ENCODE results near the gene SAMD9. TPM values are rescaled to one million over a fixed set of nuclear protein-coding genes. Genes with fewer than 3 reads are reported as not detected.
A peak's percentile ranks its signal among the peaks of the same experiment; 100 is the strongest.
"Not testable (repeated sequence)": the region's sequence is repeated elsewhere in the genome, so short reads cannot be mapped to it uniquely, and the experiment has no call there.

Gene SAMD9
- total RNA-seq, 1 experiment from 2014 or later, result 4.8 TPM

DNA sequence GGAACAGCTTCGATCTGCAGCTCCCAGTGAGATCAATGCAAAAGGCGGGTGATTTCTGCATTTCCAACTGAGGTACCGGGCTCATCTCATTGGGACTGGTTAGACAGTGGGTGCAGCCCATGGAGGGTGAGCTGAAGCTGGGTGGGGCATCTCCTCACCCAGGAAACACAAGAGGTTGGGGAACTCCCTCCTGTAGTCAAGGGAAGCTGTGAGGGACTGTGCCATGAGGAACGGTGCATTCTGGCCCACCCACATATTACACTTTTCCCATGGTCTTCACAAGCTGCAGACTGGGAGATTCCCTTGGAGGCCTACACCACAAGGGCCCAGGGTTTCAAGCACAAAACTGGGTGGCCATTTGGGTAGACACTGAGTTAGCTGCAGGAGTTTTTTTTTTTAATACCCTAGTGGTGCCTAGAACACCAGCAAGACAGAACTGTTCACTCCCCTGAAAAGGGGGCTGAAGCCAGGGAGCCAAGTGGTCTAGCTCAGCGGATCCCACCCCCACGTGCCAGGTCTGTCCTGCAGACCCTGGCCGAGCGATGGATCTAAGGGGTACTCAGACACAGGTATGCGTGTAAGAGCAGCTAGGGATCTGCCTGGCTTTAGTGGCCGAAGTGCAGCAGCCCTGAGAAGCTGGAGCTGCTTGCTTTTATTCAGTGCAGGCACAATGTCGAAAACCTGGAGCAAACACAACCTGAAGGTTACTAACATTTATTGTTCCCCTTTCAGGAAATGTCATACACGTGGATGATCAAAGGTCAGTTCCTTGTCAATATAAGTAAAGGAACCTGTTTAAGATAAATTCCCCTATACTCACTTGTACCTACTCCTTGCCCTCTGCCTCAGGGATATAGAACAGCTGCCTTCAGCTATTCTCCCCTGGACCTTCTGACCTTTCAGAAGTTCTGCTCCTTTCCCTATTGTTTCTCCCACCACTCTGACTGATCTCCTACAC is 3.1 kb upstream of the SAMD9 start:
- no peak for DNase-seq (ENCODE audit: extremely low read depth, low read depth)

DNA sequence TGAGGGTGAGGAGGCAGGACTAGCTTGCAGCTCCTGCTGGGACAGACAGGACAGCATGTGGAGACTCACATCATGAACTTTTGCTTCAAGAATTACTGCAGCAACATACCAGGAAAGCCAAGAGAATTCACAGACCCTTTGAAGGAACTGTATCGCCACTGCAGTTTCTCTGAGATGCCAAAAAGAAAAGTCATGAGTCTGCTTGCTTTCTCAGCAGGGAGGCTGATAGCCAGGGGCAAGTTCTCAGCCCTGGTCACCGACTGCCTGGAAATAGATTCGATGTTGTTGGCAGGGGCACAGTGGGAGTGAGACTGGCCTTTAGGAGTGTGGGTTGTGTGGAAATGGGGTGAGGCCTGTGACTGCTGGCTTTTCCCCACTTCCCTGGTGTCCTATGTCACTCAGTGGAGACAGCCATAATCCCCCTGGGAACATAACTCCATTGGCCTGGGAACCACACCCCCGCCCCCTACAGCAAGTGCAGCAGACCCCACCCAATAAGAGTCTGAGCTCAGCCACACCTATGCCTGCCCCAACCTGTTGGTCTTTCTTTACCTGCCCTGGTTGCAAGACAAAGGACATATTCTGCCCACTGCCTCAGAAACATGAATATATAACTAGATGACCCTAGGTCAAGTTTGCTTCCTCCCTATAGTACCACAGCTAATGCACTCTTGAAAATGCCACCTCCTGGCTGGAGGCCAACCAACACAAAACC is 1.6 kb upstream of the SAMD9 start:
- no peak for DNase-seq (ENCODE audit: extremely low read depth, low read depth)

DNA sequence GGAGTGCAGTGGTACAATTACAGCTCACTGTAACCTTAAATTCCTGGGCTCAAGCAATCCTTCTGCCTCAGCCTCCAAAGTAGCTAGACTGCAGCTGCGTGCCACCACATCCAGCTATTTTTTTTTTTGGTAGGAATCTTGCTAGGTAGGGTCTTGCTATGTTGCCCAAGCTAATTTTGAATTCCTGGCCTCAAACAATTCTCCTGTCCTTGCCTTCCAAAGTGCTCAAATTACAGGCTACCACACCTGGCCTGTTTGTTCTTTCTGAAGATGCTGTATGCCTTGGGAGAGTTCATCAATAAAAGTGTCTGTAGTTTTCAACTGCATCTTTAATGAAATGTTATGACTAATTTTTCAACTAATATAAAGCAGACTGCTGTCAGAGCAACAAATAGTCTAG is 452 bp downstream of the SAMD9 start:
- DNase-seq (ENCODE audit: extremely low read depth, low read depth), result no peak

DNA sequence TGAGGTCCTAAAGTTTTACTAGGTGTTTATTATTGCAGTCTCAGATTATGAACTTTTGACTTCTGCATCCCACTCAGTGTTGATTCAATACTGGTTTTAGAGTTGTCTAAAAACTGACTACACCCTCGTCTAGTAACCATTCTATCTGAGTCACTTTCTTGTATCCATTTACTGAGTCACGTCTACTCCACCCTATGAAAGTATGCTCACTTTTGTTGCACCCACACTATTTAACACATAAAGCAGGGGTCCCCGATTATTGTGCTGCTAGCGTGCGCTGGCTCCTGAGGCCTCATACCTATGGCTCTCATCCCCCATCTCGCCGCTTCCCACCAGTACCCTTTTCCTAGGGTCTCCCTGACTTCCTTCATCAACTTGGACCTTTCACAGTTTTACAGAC is 2.0 kb downstream of the SAMD9 start:
- DNase-seq (ENCODE audit: extremely low read depth, low read depth), result peak; percentile 6

DNA sequence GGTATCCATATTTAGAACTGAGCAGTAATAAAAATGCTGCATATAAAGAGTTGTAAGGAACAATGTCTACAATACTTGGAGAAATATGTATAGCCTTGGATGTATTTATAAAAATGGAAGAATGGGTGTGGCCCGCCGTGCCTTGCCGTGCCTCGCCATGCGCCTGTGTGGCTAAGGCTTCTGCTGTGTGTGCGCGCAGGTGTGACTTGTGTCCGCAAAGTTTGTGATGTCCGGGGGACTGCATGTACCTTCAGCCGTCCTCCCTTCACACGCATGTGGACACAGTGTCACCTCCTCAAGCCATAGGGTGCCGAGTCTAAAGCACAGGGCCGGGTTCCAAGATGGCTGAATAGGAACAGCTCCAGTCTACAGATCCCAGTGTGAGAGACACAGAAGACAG is 9.8 kb downstream of the SAMD9 start:
- DNase-seq (ENCODE audit: extremely low read depth, low read depth), result no peak

DNA sequence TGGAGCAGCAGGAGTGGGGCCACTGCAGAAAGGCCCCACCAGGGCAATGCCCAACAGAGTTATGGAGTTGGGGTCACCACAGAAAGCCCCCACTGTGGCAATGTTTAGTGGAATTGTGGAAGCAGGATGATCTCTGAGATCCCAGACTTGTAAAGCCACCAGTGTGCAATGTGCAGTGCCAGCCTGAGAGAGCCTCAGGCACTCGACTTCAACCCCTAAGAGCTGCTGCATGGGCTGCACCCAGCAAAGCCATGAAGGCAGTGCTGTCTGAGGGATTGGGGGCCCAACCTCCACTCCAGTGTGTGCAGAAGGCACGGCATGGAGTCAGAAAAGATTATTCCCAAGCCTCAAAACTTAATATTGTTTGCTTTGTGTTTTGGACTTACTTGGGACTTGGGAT is 20.4 kb downstream of the SAMD9 start:
- no peak for DNase-seq (ENCODE audit: extremely low read depth, low read depth)

DNA sequence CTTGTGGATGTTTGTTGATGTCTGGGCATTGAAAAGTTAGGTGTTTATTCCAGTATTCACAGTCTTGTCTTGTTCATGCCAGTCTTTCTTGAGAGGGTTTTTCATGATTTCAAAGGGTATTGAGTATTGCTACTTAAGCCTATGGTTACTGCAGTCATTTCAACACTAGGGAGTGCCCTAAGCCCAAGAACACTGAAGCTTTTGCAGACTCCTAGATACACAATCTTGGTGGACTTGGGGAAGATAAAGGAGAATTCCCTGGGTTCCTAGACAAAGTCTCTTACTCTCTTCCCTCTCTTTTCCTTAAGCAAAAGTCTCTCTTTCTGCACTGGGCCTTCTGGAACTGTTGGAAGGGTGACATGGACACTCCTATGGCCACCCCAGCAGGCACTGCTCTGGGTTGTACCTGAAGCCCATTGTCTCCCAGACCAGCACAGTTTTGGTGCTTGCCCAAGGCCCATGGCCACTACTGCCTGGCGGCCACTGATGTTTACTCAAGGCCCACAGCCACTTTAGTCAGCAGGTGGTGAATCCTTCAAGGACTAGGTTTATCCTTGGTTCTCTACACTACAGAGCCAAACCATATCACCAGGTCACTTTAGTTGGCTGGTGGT is 24.9 kb downstream of the SAMD9 start:
- no peak for DNase-seq (ENCODE audit: extremely low read depth, low read depth)

DNA sequence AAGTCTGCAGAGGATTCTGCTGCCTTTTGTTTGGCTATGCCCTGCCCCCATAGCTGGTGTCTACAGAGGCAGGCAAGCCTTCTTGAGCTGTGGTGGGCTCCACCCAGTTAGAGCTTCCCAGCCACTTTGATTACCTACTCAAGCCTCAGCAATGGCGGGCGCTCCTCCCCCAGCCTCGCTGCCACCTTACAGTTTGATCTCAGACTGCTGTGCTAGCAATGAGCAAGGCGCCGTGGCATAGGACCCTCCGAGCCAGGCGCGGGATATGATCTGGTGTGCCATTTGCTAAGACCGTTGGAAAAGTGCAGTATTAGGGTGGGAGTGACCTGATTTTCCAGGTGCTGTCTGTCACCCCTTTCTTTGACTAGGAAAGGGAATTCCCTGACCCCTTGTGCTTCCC is 44.4 kb downstream of the SAMD9 start:
- not testable (repeated sequence) for DNase-seq (ENCODE audit: extremely low read depth, low read depth)

DNA sequence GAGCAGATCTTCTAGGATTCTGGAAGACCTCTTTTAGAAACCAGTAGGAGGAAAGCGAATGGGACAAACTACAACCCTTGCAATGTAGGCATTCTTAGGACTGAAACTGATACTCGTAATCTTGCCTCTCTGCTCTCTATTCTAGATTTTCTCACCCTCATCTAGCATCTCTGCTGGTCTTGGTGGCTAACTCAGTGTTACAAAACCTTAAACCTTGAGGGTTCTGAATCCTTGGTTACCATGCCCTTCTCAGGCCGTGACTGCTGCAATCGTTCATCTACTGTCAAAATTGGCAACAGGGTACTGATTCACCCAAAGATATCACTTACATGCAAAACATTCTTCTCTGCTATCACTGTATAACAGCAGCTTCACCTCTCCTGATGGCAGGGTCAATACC is 55.2 kb downstream of the SAMD9 start:
- no peak for DNase-seq (ENCODE audit: extremely low read depth, low read depth)

DNA sequence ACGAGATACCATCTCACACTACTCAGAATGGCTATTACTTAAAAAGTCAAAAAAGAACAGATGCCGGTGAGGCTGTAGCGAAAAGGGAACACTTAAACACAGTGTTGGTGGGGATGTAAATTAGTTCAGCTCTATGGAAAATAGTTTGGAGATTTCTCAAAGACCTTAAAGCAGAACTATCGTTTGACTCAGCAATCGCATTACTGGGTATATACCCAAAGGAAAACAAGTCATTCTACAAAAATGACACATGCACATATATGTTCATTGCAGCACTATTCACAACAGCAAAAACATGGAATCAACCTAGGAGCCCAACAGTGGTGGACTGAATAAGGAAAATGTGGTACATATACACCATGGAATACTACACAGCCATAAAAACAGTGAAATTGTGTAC is 56.9 kb downstream of the SAMD9 start:
- DNase-seq (ENCODE audit: extremely low read depth, low read depth), result no peak

DNA sequence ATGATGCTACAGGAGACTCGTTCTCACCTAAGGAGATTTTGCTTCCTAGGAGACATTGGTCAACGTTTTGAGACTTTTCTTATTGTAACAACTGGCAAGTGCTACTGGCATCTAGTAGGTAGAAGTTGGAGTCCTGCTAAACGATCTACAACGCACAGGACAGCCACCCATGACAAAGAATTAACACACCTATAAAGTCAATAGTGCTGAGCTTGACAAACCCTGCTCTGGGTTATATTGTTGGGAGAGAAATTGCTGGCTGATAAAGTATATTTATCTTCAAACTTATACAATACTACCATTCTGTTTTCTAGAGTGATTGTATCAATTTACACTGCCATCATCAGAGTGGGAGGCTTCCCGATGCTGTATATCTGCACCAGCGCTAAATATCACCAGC is 57.8 kb downstream of the SAMD9 start:
- no peak for DNase-seq (ENCODE audit: extremely low read depth, low read depth)

DNA sequence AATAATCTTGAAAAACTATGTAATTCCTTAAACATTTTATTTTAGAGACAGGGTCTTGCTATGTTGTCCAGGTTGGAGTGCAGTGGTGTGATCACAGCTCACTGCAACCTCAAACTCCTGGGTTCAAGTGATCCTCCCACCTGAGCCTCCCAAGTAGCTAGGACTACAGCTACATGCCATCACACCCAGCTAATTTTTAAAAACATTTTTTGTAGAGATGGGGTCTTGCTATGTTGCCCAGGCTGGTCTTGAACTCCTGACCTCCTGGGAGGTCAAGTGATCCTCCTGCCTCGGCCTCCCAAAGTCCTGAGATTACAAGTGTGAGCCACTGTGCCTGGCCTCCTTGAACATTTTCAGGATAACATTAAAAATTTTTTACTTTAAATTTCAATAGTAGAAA is 61.2 kb downstream of the SAMD9 start:
- DNase-seq (ENCODE audit: extremely low read depth, low read depth), result not testable (repeated sequence)

DNA sequence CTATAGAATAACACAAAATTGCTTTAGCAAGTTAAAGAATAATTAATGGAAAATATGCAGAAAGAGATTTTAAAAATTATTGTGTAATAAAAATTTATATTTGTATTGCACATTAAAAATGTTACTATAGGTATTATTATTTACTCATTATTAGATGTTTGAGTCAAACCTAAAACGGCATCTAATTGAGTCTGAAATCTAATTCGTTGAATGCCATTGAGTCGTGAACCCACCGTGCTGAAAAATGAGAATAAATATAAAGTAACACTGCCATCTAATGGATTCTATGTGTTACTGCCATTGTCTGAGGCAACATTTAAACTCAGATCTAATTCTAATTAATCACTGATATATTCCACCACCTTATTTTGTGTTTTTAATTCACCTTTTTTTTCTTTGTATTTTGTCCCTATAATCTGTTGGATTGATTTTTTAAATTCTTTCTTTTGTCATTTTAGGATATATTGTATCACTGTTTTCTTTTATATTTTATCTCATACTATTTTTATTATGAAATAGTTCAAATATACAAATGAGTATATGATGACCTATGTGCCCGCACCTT is 62.2 kb downstream of the SAMD9 start:
- DNase-seq (ENCODE audit: extremely low read depth, low read depth), result peak; percentile 7

DNA sequence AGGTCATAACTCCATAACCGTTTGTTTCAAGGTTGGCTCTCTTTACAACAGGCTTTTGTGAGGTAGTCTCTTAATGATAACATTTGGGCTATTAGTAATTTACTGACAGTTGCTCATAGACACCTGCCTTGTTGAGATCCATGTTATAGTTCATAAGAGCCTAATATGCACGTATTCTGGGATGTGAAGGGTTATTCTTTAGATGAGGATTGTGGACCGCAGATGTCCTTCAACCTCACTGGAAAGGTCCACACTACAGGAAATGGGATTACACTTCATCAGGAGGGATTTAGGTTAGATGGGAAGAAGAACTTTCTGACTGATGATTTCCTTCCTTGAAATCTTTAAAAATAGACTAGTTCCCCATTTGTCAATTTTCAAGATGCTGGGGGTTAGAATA is 62.8 kb downstream of the SAMD9 start:
- DNase-seq (ENCODE audit: extremely low read depth, low read depth), result no peak

DNA sequence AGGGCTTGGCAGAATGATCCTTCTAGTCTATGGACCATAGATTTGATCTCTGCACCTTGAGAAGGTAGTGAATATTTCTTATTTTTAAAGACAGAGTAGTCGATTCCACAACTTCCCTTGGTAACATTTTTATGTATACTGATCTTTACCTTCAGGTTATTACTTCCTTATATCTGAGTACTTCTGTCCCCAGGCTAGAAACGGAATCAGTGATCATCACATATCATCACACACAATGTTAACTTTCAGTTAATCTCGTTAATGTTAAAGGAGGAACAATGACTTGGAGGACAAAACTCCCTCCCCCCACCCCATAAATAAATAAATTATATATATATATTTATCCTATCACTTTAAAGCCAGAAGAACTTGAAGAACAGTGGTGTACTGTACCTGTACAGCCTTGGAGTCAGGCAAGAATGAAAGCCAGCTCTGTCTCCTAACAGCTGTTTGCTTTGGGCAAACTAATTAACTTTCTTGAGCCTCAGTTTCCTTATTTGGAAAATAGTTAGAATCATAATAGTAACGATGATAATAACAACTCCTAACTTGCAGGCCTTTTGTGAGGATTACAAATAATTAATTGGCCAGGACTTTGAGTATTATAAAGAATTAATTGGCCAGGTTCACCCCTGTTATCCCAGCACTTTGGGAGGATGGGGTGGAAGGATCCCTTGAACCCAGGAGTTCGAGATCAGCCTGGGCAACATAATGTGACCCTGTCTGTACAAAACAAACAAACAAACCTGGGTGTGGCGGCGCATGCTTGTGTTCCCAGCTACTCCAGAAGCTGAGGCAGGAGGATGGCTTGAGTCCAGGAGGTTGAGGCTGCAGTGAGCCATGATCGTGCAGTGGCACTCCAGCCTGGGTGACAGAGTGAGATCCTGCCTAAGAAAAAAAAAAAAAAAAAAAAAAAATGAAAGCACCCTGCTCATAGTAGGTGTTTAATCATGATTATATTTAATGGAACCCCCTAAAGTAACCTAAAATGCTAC is 63.5 kb downstream of the SAMD9 start:
- DNase-seq (ENCODE audit: extremely low read depth, low read depth), result no peak

DNA sequence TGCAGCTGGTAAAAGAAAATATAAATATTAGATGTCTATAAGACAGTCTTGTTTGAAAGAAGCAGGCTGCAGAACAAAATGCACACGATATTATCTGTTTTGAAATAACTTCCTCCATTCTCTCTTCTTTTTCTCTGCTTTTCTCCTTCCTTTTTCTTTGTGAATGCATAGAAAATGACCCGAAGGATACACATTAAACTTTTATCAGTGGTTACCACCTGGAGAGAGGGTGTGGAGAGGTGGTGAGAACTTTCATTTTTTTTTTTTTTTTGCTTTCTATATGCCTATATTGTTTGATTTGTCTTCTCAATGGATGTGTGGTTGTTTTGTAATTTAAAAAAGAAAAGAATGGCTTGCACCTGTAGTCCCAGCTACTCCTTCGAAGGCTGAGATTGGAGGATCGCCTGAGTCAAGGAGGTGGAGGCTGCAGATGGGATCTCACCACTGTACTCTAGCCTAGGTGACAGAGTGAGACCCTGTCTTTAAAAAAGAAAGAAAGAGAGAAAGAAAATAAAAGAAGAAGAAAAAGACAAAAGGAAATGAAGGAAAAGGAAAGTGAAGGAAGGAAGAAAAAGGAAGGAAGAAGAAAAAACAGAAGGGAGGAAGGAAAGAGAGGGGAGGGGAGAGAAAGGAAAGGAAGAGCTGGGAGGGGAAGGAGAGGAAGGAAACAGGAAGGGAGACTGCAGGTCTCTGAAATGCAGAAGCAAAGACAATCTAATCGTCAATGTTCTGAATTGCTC is 64.4 kb downstream of the SAMD9 start:
- DNase-seq (ENCODE audit: extremely low read depth, low read depth), result no peak

DNA sequence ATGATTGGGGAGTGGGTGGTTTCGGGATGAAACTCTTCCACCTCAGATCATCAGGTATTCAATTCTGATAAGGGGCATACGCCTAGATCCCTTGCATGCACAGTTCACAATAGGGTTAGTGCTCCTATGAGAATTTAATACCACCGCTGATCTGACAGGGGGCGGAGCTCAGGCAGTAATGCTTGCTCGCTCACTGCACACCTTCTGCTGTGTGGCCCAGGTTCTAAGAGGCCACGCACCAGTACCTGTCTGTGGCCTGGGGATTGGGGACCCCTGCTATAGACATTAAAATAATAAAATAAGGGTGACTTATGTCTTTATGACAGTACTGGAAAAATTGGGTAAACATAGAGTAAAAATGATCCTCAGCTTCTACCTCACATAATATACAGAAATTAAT is 66.1 kb downstream of the SAMD9 start:
- no peak for DNase-seq (ENCODE audit: extremely low read depth, low read depth)
